HepG2 (cell line): ENCODE results near the gene SPAAR. TPM values are rescaled to one million over a fixed set of nuclear protein-coding genes. Genes with fewer than 3 reads are reported as not detected.

Experiments
- ARID4A ChIP-seq: sonication (generic); formaldehyde crosslinking; IDR thresholded peaks from 2 replicates; pipeline ENCODE4 v1.5.0; 2020; ENCODE audit warnings: mild to moderate bottlenecking, missing genetic modification reagents, borderline replicate concordance
- CBX1 ChIP-seq: IDR thresholded peaks from one replicate; pipeline ENCODE4 v1.6.1; 2016; ENCODE audit warnings: antibody characterized with exemption, low read depth
- CBX5 ChIP-seq: sonication (generic); formaldehyde crosslinking; IDR thresholded peaks from 2 replicates; pipeline ENCODE4 v1.4.0; 2020; ENCODE audit warnings: missing genetic modification reagents, borderline replicate concordance
- HOXA7 ChIP-seq: sonication (generic); formaldehyde crosslinking; IDR thresholded peaks from 2 replicates; pipeline ENCODE4 v1.8.1; 2022; ENCODE audit warnings: mild to moderate bottlenecking, missing genetic modification reagents, moderate library complexity
- PPARG ChIP-seq: conservative IDR thresholded peaks from 2 replicates; pipeline ENCODE4 v1.6.1; 2016; ENCODE audit warnings: missing biosample characterization, missing genetic modification reagents
- SALL2 ChIP-seq: sonication (generic); formaldehyde crosslinking; IDR thresholded peaks from 2 replicates; pipeline ENCODE4 v1.8.1; 2023; ENCODE audit warnings: mild to moderate bottlenecking, missing genetic modification reagents, inconsistent platforms
- SOX6 ChIP-seq, 2 experiments: fragments of 450-650 bp in 1 of 2; sonication (generic) in 1 of 2; formaldehyde crosslinking in 1 of 2; IDR thresholded peaks; 2 replicates each; pipeline versions ENCODE4 v1.4.0 to v1.6.1; 2017 to 2020; ENCODE audit warnings: antibody characterized with exemption in 1 of 2, mild to moderate bottlenecking in 1 of 2, missing genetic modification reagents in 1 of 2
- STAG1 ChIP-seq: sonication (generic); formaldehyde crosslinking; IDR thresholded peaks from 2 replicates; pipeline ENCODE4 v1.4.0; 2020; ENCODE audit warnings: missing genetic modification reagents
- ZMAT5 ChIP-seq: sonication (generic); formaldehyde crosslinking; IDR thresholded peaks from 2 replicates; pipeline ENCODE4 v1.5.0; 2020; ENCODE audit warnings: mild to moderate bottlenecking, low read depth, missing genetic modification reagents, borderline replicate concordance
- ZNF251 ChIP-seq: sonication (generic); formaldehyde crosslinking; IDR thresholded peaks from 2 replicates; pipeline ENCODE4 v1.9.0; 2021; ENCODE audit warnings: mild to moderate bottlenecking, missing genetic modification reagents
- ZNF281 ChIP-seq: sonication (generic); formaldehyde crosslinking; IDR thresholded peaks from 2 replicates; pipeline ENCODE4 v1.4.0; 2020; ENCODE audit warnings: missing genetic modification reagents, borderline replicate concordance
- ZNF441 ChIP-seq: sonication (generic); formaldehyde crosslinking; IDR thresholded peaks from 2 replicates; pipeline ENCODE4 v1.7.0; 2021; ENCODE audit warnings: missing genetic modification reagents, borderline replicate concordance
- ZNF556 ChIP-seq: sonication (generic); formaldehyde crosslinking; IDR thresholded peaks from 2 replicates; pipeline ENCODE4 v1.4.0; 2020; ENCODE audit warnings: mild to moderate bottlenecking, missing genetic modification reagents, borderline replicate concordance
- ZNF576 ChIP-seq: sonication (generic); formaldehyde crosslinking; IDR thresholded peaks from 2 replicates; pipeline ENCODE4 v1.4.0; 2020; ENCODE audit warnings: mild to moderate bottlenecking, missing genetic modification reagents
- ZNF646 ChIP-seq: sonication (generic); formaldehyde crosslinking; IDR thresholded peaks from 2 replicates; pipeline ENCODE4 v1.9.0; 2021; ENCODE audit warnings: mild to moderate bottlenecking, missing genetic modification reagents
- polyA plus RNA-seq, 8 experiments: library from polyadenylated mRNA; depleted of rRNA in 3 of 8; stranded (reverse) in 7 of 8; unstranded in 1 of 8; fragments of >200 nt; fragmentation: Illumina TruSeq in 4 of 8; extraction: Trizol in 4 of 8; gene quantifications; 2 replicates each; pipeline versions ENCODE4 v1.2.1 to v1.2.3, GENCODE V29; 2011 to 2016; ENCODE audit warnings: low read depth in 4 of 8, missing spikeins in 1 of 8, mixed read lengths in 1 of 8; ENCODE audit not compliant: insufficient read depth in 1 of 8
- total RNA-seq, 5 experiments: library from RNA; depleted of rRNA; stranded (reverse); fragments of >200 nt; fragmentation: Illumina TruSeq; extraction: Trizol; gene quantifications; 2 replicates each; pipeline ENCODE4 v1.2.3, GENCODE V29; 2016; ENCODE audit warnings: low read depth in 1 of 5

Gene SPAAR
- total and polyA plus RNA-seq, 2 of the 13 experiments (the other 11 are each of a cell fraction or from before 2014, with no cell fraction given): 0.07 TPM; not detected in 1

- TF ChIP-seq ARID4A (CRISPR knock-in tag) (peak; percentile 18; the same call in 1 of the 2 replicates), CBX5 (CRISPR knock-in tag) (no peak), ZNF251 (CRISPR knock-in tag) (no peak), ZNF441 (CRISPR knock-in tag) (peak; percentile 30; the same call in 1 of the 2 replicates), CBX1 (peak; percentile 54), ZNF281 (CRISPR knock-in tag) (no peak), SALL2 (CRISPR knock-in tag) (peak; percentile 48; the same call in 1 of the 2 replicates), ZMAT5 (CRISPR knock-in tag) (no peak), STAG1 (CRISPR knock-in tag) (no peak), SOX6 (IDR thresholded peaks at IDR 0.05) (no peak), SOX6 (CRISPR knock-in tag; IDR thresholded peaks at IDR 0.05) (peak; percentile 80), ZNF556 (CRISPR knock-in tag) (peak; percentile 56; the same call in 1 of the 2 replicates), PPARG (CRISPR knock-in tag) (no peak), HOXA7 (CRISPR knock-in tag) (no peak), ZNF646 (CRISPR knock-in tag) (peak; percentile 99), ZNF576 (no peak)
Observed at GRCh38 chr9:35914301-35914807, 5.1 kb downstream of the SPAAR start (continued).
